Fibroblast of lung (primary cell): ENCODE data around the gene UBXN11.

Experiments
- CTCF ChIP-seq, 2 donors: IDR thresholded peaks in 1 of 2; conservative IDR thresholded peaks in 1 of 2; 1 replicate in 1 of 2; 2 replicates in 1 of 2; pipeline ENCODE4 v1.5.1; 2011 to 2012; ENCODE audit warnings: low read length in 2 of 2, control low read depth in 1 of 2, inconsistent platforms in 1 of 2, low read depth in 1 of 2, mild to moderate bottlenecking in 1 of 2
- EZH2 ChIP-seq: IDR thresholded peaks from 2 replicates; pipeline ENCODE4 v1.5.1; 2012; ENCODE audit warnings: low read length, control low read depth, mild to moderate bottlenecking; ENCODE audit errors: missing control alignments

- TF ChIP-seq CTCF (conservative IDR thresholded peaks at IDR 0.05 in 1 of 2, IDR thresholded peaks at IDR 0.05 in 1 of 2; ENCODE audit: low read depth in 1 of 2, low read length in 2 of 2), result no peak
- TF ChIP-seq EZH2, result no peak
These were observed 8.7 kb downstream of the UBXN11 start for GRCh38 chr1:26297791-26298124.
